Cortex of kidney (tissue), 1 donor: ENCODE results near the gene TNNI2.

ENCODE experiments used
- DNase-seq: peaks from one replicate; lab custom pipeline; 2025; lab: John Stamatoyannopoulos, UW

Gene TNNI2

DNA sequence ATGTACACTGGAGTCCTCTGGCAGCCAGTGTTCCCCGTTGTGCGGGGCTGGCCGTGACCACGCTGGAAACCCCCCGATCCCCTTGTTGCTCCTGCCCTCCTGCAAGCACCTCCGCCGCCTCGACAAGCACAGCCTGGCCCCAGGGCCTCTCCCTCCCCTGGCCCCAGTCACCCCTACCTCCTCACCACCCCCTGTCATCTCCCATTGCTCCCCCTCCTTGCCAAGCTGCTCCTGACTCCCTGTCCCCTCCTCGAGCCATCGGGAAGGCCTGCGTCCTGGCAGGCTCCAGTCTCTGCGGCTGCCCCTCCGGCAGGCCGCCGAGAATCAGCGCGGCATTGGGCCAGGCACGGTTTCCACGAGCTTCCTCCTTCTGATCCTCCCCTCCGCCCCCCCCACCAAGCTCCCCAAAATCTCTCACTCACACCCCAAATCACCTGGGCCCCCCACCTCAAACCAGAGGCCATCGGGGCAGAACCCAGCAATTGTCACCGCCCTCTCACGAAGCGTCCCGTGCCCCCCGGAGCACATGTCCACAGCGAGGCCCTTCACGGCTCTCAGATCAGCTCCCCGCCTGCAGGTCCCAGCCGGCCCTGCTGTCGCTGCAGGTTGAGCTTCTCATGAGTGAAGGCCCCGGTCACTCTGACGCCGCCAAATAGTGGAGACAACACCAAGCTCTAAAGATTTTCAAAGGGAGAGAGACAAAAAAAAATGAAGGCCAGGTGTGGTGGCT lies 8.4 kb downstream of the TNNI2 start:
- DNase-seq, result no peak

- no peak for DNase-seq
Observed at GRCh38 chr11:1847926-1848639, 9.3 kb downstream of the TNNI2 start.

DNA sequence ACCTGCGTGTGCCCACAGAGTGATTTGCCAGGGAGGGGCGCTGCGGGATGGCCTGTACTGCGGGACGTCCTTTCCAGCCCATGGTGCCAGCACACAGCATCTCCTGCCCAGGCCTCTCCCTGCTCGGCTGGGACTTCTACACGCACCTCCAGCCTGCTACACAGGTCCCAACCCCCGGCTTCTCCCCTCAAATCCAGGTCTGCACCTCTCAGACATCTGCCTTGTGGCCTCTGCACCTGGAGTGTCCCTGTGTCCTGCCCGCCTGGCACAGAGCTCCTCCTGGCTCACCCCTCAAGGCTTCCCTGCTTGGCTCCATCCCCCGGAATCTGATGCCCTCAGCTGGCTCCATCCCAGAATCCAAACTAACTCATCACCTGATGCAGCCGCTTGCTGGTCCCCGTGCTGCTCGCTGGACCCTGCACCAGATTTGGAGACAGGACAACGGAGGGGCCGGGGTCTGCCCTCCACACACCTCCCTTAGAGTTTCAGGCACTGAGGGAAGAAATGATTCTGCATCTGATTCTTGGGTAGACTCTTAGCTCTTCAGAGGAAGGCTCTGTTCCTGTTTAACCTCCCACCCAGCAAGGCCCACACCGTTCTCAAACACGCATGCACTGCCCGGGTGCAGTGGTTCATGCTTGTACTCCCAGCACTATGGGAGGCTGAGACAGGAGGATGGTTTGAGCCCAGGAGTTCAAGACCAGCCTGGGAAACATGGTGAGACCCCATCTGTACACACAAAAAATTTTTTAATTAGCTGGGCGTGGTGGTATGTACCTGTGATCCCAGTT lies 10.1 kb downstream of the TNNI2 start:
- DNase-seq, result no peak

- DNase-seq, result no peak
Observed at GRCh38 chr11:1851468-1852180, 12.8 kb downstream of the TNNI2 start.

DNA sequence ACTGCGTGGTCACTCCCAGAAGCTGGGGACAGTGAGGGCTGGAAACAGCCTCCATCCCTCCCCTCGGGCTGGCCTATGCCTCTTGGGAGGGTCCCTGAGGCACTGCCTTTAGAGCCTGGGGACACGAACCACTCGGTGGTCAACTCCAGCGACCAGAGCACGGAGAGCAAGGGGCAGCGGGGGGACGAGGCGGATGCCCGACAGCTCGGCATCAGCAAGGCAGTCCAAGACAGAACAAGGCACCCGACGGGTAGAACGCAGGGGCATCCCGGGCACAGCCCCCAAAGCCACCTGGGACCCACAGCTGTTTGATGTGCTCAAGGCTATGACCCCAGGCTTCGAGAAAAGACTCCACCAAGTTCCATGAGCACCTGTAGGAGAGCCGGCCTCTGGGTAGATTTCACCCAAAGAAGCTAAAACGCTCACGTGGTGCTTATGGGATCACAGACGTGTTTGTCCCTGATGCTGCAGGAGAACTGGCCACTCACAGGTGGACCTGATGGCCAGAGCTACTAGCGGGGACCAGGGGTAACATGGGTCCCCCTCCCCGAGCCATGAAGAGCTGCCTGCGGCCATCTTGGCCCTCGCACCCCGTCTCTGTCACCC lies 13.6 kb downstream of the TNNI2 start:
- DNase-seq, result no peak

- DNase-seq, result no peak
Observed at GRCh38 chr11:1852877-1853276, 14.1 kb downstream of the TNNI2 start, which contains the start of gene LSP1. LSP1 (plus strand) TSS chr11:1853084; CDS start chr11:1853145, 61 bp downstream.

DNA sequence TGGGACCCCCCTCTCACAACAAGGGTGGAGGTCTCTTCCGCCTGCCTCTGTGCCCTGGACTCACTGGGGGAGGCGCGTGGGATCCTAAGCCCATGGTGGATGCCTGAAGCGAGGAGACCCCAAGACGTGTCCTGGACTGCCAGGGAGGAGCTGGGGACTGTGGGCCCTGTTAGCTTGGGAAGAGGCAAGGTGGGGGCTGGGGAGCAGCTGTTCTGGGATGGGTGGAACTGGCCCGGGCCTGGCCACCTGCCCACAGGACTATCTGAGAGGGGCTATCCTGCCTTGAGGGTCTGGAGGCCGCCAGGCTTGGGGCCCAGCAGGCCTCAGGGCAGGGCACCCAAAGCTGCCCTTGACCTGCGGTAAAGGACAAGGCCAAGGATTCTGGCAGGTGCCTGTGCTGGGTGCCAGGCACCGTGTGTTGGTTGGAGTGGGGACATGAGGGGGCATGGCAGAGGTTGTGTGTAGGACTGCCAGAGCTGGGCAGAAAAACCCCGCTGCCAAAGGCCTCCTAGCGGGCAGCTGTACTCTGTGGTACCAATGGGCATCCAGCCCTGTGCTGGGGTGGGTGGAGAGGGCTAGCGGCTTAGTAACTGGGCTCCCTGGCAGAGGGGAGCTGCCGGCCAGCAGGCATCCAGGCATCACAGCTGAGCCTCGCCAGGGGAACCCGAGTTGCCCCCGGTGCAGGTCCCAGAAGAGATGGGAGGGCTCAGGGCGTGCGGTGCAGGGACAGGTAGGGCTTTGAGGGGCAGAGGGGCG lies 14.8 kb downstream of the TNNI2 start:
- DNase-seq, result no peak

DNA sequence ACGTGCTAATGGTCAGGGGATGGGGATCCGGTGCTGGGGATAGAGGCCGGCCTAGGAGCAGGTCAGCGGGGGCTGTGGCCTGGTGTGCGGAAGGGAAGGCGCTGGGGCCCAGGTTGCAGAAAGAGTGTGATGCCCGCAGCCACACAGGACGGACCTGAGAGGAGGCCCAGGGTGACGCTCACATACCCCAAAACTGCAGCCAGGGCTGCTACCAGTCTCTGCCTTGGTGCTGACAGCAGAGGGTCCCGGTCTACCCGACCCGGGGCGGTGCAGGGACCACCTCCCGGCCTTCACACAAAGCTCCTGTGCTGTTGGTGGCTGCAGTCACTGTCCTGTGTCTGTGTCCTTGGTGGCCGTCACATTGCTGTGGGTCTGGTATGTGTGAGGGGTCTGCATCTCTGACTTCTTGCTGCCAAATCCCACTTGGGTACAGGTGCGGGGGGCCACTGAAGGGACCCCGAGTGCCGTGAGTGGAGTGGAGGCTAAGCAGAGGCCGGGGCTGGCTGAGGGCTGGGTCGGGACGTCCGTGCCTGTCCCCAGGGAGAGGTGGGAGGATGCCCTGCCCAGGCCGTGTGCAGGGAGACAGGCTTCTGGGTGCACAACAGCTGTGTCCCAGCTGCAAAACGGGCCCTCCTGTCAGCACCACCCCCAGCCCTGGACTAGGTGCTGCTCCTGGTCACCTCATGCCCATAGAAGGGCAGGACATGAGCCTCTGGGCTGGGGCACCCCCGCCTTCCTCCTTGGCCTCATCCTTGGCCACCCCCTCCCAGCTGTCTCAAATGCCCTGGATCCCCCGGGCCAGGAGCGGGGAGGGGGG lies 15.6 kb downstream of the TNNI2 start:
- DNase-seq, result no peak

DNA sequence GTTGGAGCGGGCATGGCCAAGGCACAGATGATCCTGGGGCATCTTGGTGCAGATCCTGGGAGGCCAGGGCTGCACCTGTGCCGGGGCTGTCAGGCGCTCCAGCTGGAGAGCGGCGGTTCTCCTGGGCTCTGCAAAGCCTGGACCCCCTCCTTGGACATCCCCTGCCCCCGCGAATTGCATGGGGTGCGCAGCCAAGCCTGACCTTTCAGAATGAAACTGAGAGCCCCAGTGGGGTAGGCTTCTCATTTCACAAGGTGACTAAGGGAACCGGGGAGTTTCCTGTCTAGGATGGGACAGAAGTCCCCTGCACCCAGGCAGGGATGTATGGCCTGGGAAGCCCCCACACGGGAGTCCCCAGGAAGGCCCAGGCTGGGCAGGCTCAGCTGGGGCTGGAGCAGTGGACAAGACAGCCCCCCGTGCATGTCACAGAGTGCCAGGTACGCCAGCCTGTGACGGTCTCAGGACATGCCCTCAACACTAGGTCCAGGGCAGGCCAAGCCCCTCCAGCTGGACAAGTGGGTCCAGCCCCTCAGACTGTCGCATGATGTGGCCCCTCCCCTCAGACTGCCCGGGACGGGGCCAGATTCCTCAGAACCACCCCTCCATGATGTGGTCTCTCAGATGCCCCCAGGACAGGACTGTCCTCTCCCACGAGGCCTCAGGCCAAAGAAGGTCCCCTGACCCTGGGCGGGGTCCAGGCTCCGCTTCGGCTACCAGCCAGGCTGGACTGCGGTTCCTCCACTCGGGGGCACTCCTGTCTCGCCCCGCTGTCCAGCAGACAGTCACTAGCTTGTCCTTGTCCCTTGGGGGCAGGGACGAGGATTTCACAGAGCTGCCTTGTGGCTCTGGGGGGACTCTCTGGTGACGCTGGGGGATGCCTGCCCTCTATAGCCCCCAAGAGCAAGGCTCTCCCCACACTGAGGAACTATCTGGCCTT lies 16.4 kb downstream of the TNNI2 start:
- no peak for DNase-seq

DNA sequence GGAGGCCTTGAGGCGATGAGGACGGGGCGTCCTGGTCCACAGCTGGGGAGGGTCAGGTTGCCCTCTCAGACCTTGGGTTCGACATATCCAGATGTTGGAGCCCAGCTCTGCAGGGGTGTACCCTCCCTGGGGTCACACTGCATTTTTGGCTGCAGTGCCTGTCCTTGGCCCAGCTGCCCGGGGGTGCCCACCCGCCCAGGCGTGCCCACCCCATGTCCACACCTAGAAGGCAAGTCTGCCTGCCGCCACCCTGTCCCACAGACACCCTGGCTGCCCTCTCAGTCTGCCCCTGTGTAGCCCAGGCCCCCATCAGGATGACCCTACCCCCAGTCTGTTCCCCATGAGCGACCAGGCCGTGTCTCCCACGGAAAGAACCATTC lies 17.1 kb downstream of the TNNI2 start:
- DNase-seq, result no peak

- no peak for DNase-seq
Observed at GRCh38 chr11:1856306-1857005, 17.7 kb downstream of the TNNI2 start.

DNA sequence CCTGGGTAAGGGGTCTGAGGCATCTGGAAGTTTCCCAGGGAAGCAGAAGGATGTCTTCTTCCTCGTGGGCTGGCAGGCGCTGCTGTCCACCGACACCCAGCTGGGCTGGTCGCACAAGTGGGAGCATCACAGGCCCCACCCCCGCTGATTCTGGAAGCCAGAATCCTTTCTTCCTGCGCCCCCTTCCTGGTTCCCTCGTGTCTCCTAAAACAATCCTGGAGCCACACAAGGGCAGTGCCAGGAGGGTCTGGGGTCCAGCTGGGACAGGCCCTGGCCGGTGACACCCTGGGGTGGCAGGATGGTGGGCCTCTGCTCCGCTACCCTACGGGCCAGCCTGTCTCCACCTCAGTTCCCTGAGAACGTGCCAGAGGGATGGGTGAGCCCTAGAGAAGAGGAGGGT lies 18.3 kb downstream of the TNNI2 start:
- DNase-seq, result no peak

GRCh38 chr11:1858154-1858553 lies 19.4 kb downstream of the TNNI2 start:
- DNase-seq, result no peak

DNA sequence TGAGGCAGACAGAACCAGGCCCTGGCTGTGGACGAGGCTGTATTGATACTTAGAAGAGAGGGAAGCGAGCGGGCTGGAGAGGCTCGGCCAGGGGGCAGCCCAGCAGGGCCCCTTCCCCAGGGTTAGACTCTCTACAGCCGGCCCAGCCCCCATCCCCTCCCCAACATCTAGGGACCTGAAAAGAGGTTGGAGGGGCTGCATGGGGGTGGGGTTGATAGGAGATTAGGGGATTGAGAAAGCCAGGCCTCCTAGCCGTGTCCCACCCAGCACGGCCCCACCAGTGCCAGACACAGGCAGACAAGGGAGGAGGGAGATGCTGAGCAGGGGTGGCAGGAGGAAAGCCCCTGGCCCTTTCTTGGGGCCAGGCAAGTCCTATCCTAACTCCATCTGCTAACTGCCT lies 19.8 kb downstream of the TNNI2 start:
- no peak for DNase-seq

DNA sequence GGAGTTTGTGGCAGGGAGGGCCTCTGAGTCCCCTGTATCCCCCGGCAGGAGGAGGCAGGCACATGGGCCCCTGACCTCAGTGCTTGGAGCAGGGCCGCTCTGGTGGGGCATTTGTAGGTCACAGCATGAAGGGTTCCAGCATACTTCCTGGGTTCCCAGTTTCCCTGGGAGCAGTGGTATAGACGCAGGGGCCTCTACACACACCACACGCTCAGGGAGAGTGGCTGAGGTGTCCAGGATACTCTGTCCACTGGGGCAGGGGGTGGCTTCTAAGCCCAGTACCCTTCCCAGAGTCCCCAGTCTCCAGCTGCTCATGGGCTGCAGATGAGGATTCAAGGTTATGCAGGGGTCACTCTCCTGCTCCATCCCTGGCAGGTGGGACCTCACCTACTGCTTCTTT lies 20.2 kb downstream of the TNNI2 start:
- DNase-seq, result no peak

DNA sequence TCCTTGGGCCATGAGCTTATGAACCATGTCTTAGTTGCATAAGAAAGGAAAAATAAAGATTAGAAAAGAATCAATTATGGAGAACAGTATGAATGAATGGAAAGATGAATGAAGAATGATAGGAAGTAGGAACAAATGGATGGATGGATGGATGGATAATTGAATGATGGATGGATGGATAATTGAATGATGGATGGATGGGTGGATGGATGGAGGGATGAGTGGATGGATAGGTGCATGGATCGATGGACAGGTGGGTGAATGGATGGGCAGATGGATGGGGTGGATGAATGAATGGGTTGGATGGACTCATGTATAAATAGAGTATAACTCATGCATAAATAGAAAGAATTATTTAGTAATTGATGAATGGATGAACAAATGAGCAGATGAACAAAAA lies 21.3 kb downstream of the TNNI2 start:
- no peak for DNase-seq

DNA sequence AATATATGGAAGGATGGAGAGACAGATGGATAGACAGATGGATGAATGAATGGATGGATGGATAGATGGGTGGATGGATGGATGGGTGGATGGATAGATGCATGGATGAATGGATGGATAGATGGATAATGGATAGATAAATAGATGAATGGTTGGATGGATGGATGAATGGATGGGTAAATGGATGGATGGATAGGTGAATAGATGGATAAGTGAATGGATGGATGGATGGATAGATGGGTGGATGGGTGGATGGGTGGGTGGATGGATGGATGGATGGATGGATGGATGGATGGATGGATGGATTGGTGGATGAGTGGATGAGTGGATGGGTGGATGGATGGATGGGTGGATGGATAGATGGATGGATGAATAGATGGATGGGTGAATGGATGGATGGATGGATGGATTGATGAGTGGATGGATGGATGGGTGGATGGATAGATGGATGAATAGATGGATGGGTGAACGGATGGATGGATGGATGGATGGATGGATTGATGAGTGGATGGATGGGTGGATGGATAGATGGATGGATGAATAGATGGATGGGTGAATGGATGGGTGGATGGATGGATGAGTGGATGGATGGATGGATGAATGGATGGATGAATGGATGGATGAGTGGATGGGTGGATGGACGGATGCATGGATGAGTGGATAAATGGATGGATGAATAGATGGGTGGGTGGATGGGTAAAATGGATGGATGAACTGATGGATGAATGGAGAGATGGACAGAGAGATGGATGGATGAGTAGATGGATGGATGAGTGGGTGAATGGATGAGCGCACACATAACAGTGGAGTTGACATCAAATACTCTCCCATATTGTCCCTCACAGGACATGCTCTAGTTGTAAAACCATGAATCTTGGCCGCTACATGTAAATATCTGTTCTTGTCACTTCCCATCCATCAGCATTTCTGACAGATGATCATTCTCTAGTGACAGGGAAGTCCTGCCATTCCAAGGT lies 22.9 kb downstream of the TNNI2 start:
- DNase-seq, result no peak
